HPDE6-E6E7 (cell line): Measurements from ENCODE around the gene ENDOV.
A peak's percentile ranks its signal among the peaks of the same experiment; 100 is the strongest.

ENCODE experiments used
- DNase-seq: peaks from one replicate; pipeline ENCODE4 v3.0.0; 2011; ENCODE audit warnings: missing footprints; ENCODE audit errors: extremely low spot score

The ENDOV gene

GRCh38 chr17:80431246-80432195, 16.6 kb downstream of the ENDOV start:
- no peak for DNase-seq

GRCh38 chr17:80432350-80432955, 17.5 kb downstream of the ENDOV start:
- no peak for DNase-seq

- DNase-seq, result no peak
Measured at GRCh38 chr17:80432961-80433550, 18.1 kb downstream of the ENDOV start.

GRCh38 chr17:80433916-80434666, 19.1 kb downstream of the ENDOV start:
- no peak for DNase-seq

- no peak for DNase-seq
Measured at GRCh38 chr17:80437532-80437931, 22.6 kb downstream of the ENDOV start.

GRCh38 chr17:80438806-80439205, 23.8 kb downstream of the ENDOV start:
- no peak for DNase-seq

GRCh38 chr17:80439499-80439898, 24.5 kb downstream of the ENDOV start:
- no peak for DNase-seq

GRCh38 chr17:80441133-80441578, 26.2 kb downstream of the ENDOV start:
- DNase-seq, result peak; percentile 55

- DNase-seq, result no peak
Measured at GRCh38 chr17:80441598-80442322, 26.8 kb downstream of the ENDOV start.

- no peak for DNase-seq
Measured at GRCh38 chr17:80442323-80442659, 27.3 kb downstream of the ENDOV start.

- no peak for DNase-seq
Measured at GRCh38 chr17:80442764-80443163, 27.8 kb downstream of the ENDOV start.

- DNase-seq, result no peak
Measured at GRCh38 chr17:80443498-80443897, 28.5 kb downstream of the ENDOV start.

- no peak for DNase-seq
Measured at GRCh38 chr17:80443916-80444643, 29.1 kb downstream of the ENDOV start.

- no peak for DNase-seq
Measured at GRCh38 chr17:80444644-80444979, 29.6 kb downstream of the ENDOV start.

- no peak for DNase-seq
Measured at GRCh38 chr17:80445007-80445725, 30.2 kb downstream of the ENDOV start.

GRCh38 chr17:80445726-80446110, 30.8 kb downstream of the ENDOV start:
- no peak for DNase-seq

GRCh38 chr17:80446645-80447405, 31.9 kb downstream of the ENDOV start:
- DNase-seq, result no peak

- DNase-seq, result no peak
Measured at GRCh38 chr17:80447790-80448189, 32.8 kb downstream of the ENDOV start.

GRCh38 chr17:80449194-80449929, 34.4 kb downstream of the ENDOV start:
- DNase-seq, result no peak
